Uterus (tissue), 4 donors: ENCODE measurements around the gene CBX8. TPM values are rescaled to one million over a fixed set of nuclear protein-coding genes. Genes with fewer than 3 reads are reported as not detected.

Source experiments
- DNase-seq, 2 donors: peaks; one replicate each; pipeline ENCODE4 v3.0.0-alpha.2; 2019 to 2020
- H3K27ac ChIP-seq, 2 donors: fragments of 200-600 bp; sonication (generic); 1 replicate in 1 of 2; 2 replicates in 1 of 2; pipeline ENCODE4 v1.5.1; 2016 to 2018
- H3K27me3 ChIP-seq, 2 donors: fragments of 200-600 bp; sonication (generic); one replicate each; pipeline ENCODE4 v1.5.1; 2018 to 2019; ENCODE audit warnings: control low read depth in 1 of 2
- H3K36me3 ChIP-seq, 2 donors: fragments of 200-600 bp; sonication (generic); one replicate each; pipeline ENCODE4 v1.5.1; 2019; ENCODE audit warnings: control low read depth in 1 of 2
- H3K4me1 ChIP-seq, 2 donors: fragments of 200-600 bp; sonication (generic); one replicate each; pipeline ENCODE4 v1.5.1; 2018 to 2019; ENCODE audit warnings: control low read depth in 1 of 2
- H3K4me3 ChIP-seq, 2 donors: fragments of 200-600 bp; sonication (generic); 1 replicate in 1 of 2; 2 replicates in 1 of 2; pipeline ENCODE4 v1.5.1; 2018 to 2019; ENCODE audit warnings: mild to moderate bottlenecking in 1 of 2
- H3K9me3 ChIP-seq, 2 donors: fragments of 200-600 bp; sonication (generic); one replicate each; pipeline ENCODE4 v1.5.1; 2019; ENCODE audit warnings: control low read depth in 1 of 2
- CTCF ChIP-seq, 4 experiments: fragments of 200-600 bp in 2 of 4; fragments of 450-650 bp in 2 of 4; sonication (generic) in 2 of 4; IDR thresholded peaks; one replicate each; pipeline ENCODE4 v1.5.1; 2016 to 2019; ENCODE audit warnings: antibody characterized with exemption in 4 of 4, mild to moderate bottlenecking in 2 of 4, moderate library complexity in 1 of 4
- POLR2A ChIP-seq, 2 donors: fragments of 450-650 bp; IDR thresholded peaks; one replicate each; pipeline ENCODE4 v1.6.1; 2016; ENCODE audit warnings: antibody characterized with exemption in 2 of 2, mild to moderate bottlenecking in 1 of 2, moderate library complexity in 1 of 2
- intact Hi-C: fragments of 100-400 bp; cut with DNase I; formaldehyde crosslinking; loops from one replicate; pipeline ENCODE4 v1.15.1; 2023; ENCODE audit warnings: low total_unique reads
- total RNA-seq, 4 donors: library from RNA; depleted of rRNA in 3 of 4; stranded (reverse); fragments of >200 nt in 3 of 4; gene quantifications; one replicate each; pipeline versions ENCODE4 v1.1.0 to v1.2.4, GENCODE V29; 2014 to 2023
- donor health status: DM: yes; HTN: yes; CAD: no.

Gene CBX8
- total RNA-seq, 4 donors from 2014 or later = 1.8 to 10.7 (median 2.6) TPM; not detected in 1

GRCh38 chr17:79749958-79750357 is 46.9 kb downstream of the CBX8 start:
- H3K27ac ChIP-seq = no peak overlapping the region
- peaks cover 0 to 13% of the 10 kb centered on the region in 2 donors for H3K4me1 ChIP-seq
- no peak overlapping the region for H3K4me3 ChIP-seq
- TF ChIP-seq POLR2A (IDR thresholded peaks at IDR 0.05) (no peak), CTCF (IDR thresholded peaks at IDR 0.05) (no peak)
- H3K9me3 ChIP-seq = no peaks in the 10 kb centered on the region
- no peaks in the 10 kb centered on the region for H3K36me3 ChIP-seq
- intact Hi-C loops = no loop called here
- peaks cover 26 to 54% of the 10 kb centered on the region in 2 donors for H3K27me3 ChIP-seq
- no peak for DNase-seq

- TF ChIP-seq POLR2A (IDR thresholded peaks at IDR 0.05) (no peak), CTCF (IDR thresholded peaks at IDR 0.05) (no peak)
- H3K9me3 ChIP-seq = no peaks in the 10 kb centered on the region
- H3K4me1 ChIP-seq = peaks cover 0 to 13% of the 10 kb centered on the region in 2 donors
- no peaks in the 10 kb centered on the region for H3K36me3 ChIP-seq
- DNase-seq = no peak
- H3K27me3 ChIP-seq = peaks cover 26 to 54% of the 10 kb centered on the region in 2 donors
- H3K4me3 ChIP-seq = no peak overlapping the region
- H3K27ac ChIP-seq = no peak overlapping the region
- intact Hi-C loops = no loop called here
These were observed 47.6 kb downstream of the CBX8 start for GRCh38 chr17:79749156-79749815.

- TF ChIP-seq POLR2A (IDR thresholded peaks at IDR 0.05) (no peak), CTCF (IDR thresholded peaks at IDR 0.05) (no peak)
- intact Hi-C loops = no loop called here
- Histone ChIP-seq H3K4me1 (peaks cover 0 to 13% of the 10 kb centered on the region in 2 donors), H3K27me3 (peaks cover 26 to 54% of the 10 kb centered on the region in 2 donors), H3K27ac (no peak overlapping the region), H3K9me3 (no peaks in the 10 kb centered on the region), H3K36me3 (no peaks in the 10 kb centered on the region), H3K4me3 (no peak overlapping the region)
- no peak for DNase-seq
These were observed 48.4 kb downstream of the CBX8 start for GRCh38 chr17:79748295-79749099.

- H3K36me3 ChIP-seq = no peaks in the 10 kb centered on the region
- H3K4me1 ChIP-seq = peaks cover 0 to 13% of the 10 kb centered on the region in 2 donors
- H3K27me3 ChIP-seq = peaks cover 26 to 54% of the 10 kb centered on the region in 2 donors
- no peak overlapping the region for H3K27ac ChIP-seq
- H3K9me3 ChIP-seq = no peaks in the 10 kb centered on the region
- DNase-seq = no peak
- H3K4me3 ChIP-seq = no peak overlapping the region
- intact Hi-C loops = no loop called here
- TF ChIP-seq POLR2A (IDR thresholded peaks at IDR 0.05) (no peak), CTCF (IDR thresholded peaks at IDR 0.05) (no peak)
These were observed 49.2 kb downstream of the CBX8 start for GRCh38 chr17:79747508-79748294.
